HEK293T (cell line): ENCODE data around the gene LAMTOR3.

ENCODE experiments used
- ARNT ChIP-seq: fragments of 450-650 bp; IDR thresholded peaks from 2 replicates; pipeline ENCODE4 v1.6.1; 2017; ENCODE audit warnings: mild to moderate bottlenecking
- BHLHE40 ChIP-seq: fragments of 450-650 bp; IDR thresholded peaks from 2 replicates; pipeline ENCODE4 v1.6.1; 2016; ENCODE audit warnings: mild to moderate bottlenecking, moderate library complexity, borderline replicate concordance
- ELF4 ChIP-seq: fragments of 450-650 bp; IDR thresholded peaks from 2 replicates; pipeline ENCODE4 v1.6.1; 2017; ENCODE audit warnings: antibody characterized with exemption
- FOXA1 ChIP-seq: fragments of 450-650 bp; IDR thresholded peaks from 2 replicates; pipeline ENCODE4 v1.6.1; 2016; ENCODE audit warnings: mild to moderate bottlenecking
- FOXK2 ChIP-seq: fragments of 450-650 bp; IDR thresholded peaks from 2 replicates; pipeline ENCODE4 v1.6.1; 2016; ENCODE audit warnings: mild to moderate bottlenecking
- FOXM1 ChIP-seq: fragments of 450-650 bp; IDR thresholded peaks from 2 replicates; pipeline ENCODE4 v1.6.1; 2017; ENCODE audit warnings: mild to moderate bottlenecking, borderline replicate concordance
- HDGF ChIP-seq: fragments of 450-650 bp; IDR thresholded peaks from 2 replicates; pipeline ENCODE4 v1.6.1; 2017; ENCODE audit warnings: antibody characterized with exemption, borderline replicate concordance
- L3MBTL2 ChIP-seq: fragments of 450-650 bp; conservative IDR thresholded peaks from 2 replicates; pipeline ENCODE4 v1.6.1; 2016; ENCODE audit warnings: mild to moderate bottlenecking
- LEF1 ChIP-seq: fragments of 450-650 bp; IDR thresholded peaks from 2 replicates; pipeline ENCODE4 v1.6.1; 2017; ENCODE audit warnings: mild to moderate bottlenecking, borderline replicate concordance
- PKNOX1 ChIP-seq: fragments of 450-650 bp; IDR thresholded peaks from 2 replicates; pipeline ENCODE4 v1.6.1; 2016
- SP1 ChIP-seq: fragments of 450-650 bp; IDR thresholded peaks from 2 replicates; pipeline ENCODE4 v1.6.1; 2017
- SUZ12 ChIP-seq: fragments of 450-650 bp; IDR thresholded peaks from 2 replicates; pipeline ENCODE4 v1.6.1; 2016; ENCODE audit warnings: mild to moderate bottlenecking
- TARDBP ChIP-seq: fragments of 450-650 bp; IDR thresholded peaks from 2 replicates; pipeline ENCODE4 v1.6.1; 2016
- ZNF384 ChIP-seq: fragments of 450-650 bp; IDR thresholded peaks from 2 replicates; pipeline ENCODE4 v1.6.1; 2016

DNA sequence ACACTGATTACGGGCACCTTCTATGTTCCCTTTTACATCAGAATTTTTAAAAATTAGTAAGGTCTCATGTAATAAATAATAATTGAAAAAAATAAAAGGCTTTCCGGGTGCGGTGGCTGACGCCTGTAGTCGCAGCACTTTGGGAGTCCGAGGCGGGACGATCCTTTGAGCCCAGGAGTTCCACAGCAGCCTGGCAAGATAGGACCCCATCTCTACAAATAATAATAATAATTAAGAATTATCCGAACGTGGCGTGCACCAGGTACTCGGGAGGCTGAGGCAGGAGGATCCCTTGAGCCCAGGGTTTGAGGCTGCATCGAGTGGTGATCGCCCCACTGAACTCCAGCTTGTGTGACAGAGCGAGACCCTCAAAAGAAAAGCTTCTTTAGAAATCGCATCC lies 771 bp upstream of the LAMTOR3 start:
- TF ChIP-seq BHLHE40 (no peak), FOXA1 (no peak), LEF1 (no peak), SUZ12 (no peak), SP1 (no peak), ELF4 (no peak), PKNOX1 (no peak), HDGF (no peak), TARDBP (no peak), FOXM1 (no peak), FOXK2 (no peak), ARNT (no peak), ZNF384 (no peak), L3MBTL2 (no peak)
